ENCODE measurements around the gene BSG. TPM values are rescaled to one million over a fixed set of nuclear protein-coding genes. Genes with fewer than 3 reads are reported as not detected.

The BSG gene
- total and polyA plus RNA-seq, 9 of the 15 experiments (the other 6 are each of a cell fraction or from before 2014, with no cell fraction given): 4.6 to 495 (median 187) TPM

- H2AFZ ChIP-seq (ENCODE audit: low read depth, low read length): peak overlapping the region; percentile 97
- H3K27me3 ChIP-seq (ENCODE audit: control insufficient read depth in 2 of 2, insufficient read depth in 2 of 2, low read length in 2 of 2): no peaks in the 10 kb centered on the region
- TF ChIP-seq ZNF121 (CRISPR knock-in tag; conservative IDR thresholded peaks at IDR 0.05) (peak; percentile 6), ZNF384 (IDR thresholded peaks at IDR 0.05; ENCODE audit: low read depth, low read length) (0 out of 2 replicates have a peak, but pooled peaks have one; percentile 29), ETV1 (tag; conservative IDR thresholded peaks at IDR 0.05; ENCODE audit: low read depth) (no peak), BCOR (IDR thresholded peaks at IDR 0.05) (peak; percentile 56; the same call in 1 of the 2 replicates)
- TF ChIP-seq, protein P1, sequence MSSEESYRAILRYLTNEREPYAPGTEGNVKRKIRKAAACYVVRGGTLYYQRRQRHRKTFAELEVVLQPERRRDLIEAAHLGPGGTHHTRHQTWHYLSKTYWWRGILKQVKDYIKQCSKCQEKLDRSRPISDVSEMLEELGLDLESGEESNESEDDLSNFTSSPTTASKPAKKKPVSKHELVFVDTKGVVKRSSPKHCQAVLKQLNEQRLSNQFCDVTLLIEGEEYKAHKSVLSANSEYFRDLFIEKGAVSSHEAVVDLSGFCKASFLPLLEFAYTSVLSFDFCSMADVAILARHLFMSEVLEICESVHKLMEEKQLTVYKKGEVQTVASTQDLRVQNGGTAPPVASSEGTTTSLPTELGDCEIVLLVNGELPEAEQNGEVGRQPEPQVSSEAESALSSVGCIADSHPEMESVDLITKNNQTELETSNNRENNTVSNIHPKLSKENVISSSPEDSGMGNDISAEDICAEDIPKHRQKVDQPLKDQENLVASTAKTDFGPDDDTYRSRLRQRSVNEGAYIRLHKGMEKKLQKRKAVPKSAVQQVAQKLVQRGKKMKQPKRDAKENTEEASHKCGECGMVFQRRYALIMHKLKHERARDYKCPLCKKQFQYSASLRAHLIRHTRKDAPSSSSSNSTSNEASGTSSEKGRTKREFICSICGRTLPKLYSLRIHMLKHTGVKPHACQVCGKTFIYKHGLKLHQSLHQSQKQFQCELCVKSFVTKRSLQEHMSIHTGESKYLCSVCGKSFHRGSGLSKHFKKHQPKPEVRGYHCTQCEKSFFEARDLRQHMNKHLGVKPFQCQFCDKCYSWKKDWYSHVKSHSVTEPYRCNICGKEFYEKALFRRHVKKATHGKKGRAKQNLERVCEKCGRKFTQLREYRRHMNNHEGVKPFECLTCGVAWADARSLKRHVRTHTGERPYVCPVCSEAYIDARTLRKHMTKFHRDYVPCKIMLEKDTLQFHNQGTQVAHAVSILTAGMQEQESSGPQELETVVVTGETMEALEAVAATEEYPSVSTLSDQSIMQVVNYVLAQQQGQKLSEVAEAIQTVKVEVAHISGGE (CRISPR knock-in tag; IDR thresholded peaks at IDR 0.05): 0 out of 6 replicates have a peak, but pooled peaks of 1 of the 3 experiments have one; percentile 16
- peaks cover 4% of the 10 kb centered on the region for H3K9me3 ChIP-seq (replicated peaks; ENCODE audit: control insufficient read depth, insufficient read depth, low read depth, low read length)
- ChIA-PET POLR2A (no interaction called here), CTCF (ENCODE audit: low intra/inter-chr PET ratio) (no interaction called here)
- no peak for DNase-seq (ENCODE audit: extremely low read depth in 1 of 4, low spot score in 3 of 4)
- peaks cover 6% of the 10 kb centered on the region for H3K9me1 ChIP-seq (ENCODE audit: control insufficient read depth, insufficient read depth, low read length)
- TSS peak; percentile 88 for BruUV-seq (replicated peaks)
- intact Hi-C loops (cut with micrococcal nuclease) (loop anchor here (10.0 kb wide), 1 partner anchor 54 kb away; the partner anchor contains the start of gene HCN2), in situ Hi-C loops (cut with MboI) (no loop called here)
- peak overlapping the region; percentile 86 for H3K4me2 ChIP-seq (ENCODE audit: insufficient read depth, low read length)
- FAIRE-seq: no peak
- H3K9ac ChIP-seq (ENCODE audit: insufficient read depth in 1 of 2, low read depth in 2 of 2, low read length in 2 of 2): peak overlapping the region; percentile 77 to 95; a peak in 3 of 4 replicates
- ATAC-seq: no peak
- peaks cover 9 to 73% of the 10 kb centered on the region in 2 experiments; a peak in 4 of 5 replicates for H3K4me1 ChIP-seq (replicated peaks in 1 of 2; ENCODE audit: control insufficient read depth in 2 of 2, insufficient read depth in 2 of 2, low read length in 2 of 2)
- H3K27ac ChIP-seq (ENCODE audit: extremely low read depth, low read depth, low read length): peak overlapping the region; percentile 90
- H4K20me1 ChIP-seq (replicated peaks; ENCODE audit: control insufficient read depth, insufficient read depth, low read length): peaks cover 16% of the 10 kb centered on the region
- H3K36me3 ChIP-seq (ENCODE audit: control insufficient read depth, insufficient read depth, low read length): peaks cover 20% of the 10 kb centered on the region; the same call in 1 of the 3 replicates
- H3K4me3 ChIP-seq: peak overlapping the region; percentile 97
- WGBS (ENCODE audit: insufficient coverage, low coverage, missing lambda C conversion rate): 77% methylated on average over 26 of the region's 38 CpGs
- H3K79me2 ChIP-seq (ENCODE audit: control insufficient read depth, insufficient read depth, low read length): peaks cover 36% of the 10 kb centered on the region
Observed at GRCh38 chr19:530134-531008, 42.0 kb upstream of the BSG start.
